ENCODE measurements around the gene EXOC3. TPM values are rescaled to one million over a fixed set of nuclear protein-coding genes. Genes with fewer than 3 reads are reported as not detected.

EXOC3 gene
- total RNA-seq, 1 experiment from 2014 or later = 16.7 TPM

DNA sequence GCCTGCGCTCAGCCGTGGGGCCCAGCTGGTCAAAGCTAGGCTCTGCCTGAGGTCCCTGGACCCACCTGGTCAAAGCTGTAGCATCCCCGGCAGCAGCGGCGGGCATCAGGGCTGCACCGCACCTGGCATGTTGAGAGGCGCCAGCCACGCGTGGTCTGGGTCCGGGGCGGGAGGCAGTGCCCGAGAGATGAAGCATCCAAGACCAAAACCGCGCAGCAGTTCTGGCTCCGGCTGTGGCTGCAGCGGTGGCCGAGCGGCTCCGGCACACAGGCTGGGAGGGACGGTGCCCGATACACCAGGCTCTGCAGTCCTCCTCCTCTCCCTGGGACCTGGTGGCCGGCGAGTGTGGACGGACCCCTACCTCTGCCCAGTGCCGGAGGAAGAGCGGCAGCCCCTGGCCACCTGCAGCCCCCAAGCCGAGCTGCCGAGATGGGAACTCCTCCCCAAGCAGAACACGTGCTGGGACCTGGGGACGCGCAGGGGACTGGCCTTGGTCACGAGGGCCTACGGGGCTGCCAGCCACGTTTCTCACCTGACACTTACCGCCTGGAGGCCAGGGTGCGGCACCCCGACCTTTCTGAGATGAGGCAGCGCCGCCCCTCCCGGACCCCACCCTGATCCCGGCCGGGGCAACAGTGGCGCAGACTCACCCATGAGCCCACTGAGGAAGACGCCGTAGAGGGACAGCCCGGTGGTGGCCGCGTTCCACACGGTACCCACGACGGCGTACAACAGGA lies 48.3 kb downstream of the EXOC3 start:
- no peak for DNase-seq (ENCODE audit: low spot score)

DNA sequence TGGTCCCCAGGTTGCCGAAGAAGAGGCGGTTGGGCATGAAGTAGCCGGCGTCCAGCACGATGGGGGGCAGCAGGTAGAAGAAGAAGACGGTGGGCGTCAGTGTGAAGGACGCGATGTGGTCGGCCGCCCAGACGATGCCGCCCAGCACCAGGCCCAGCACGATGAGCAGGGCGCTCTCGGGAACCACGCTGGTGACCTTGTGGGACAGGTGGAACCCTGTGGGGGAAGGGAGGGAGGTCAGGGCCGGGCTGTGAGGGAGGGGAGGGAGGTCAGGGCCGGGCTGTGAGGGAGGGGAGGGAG lies 48.8 kb downstream of the EXOC3 start:
- in situ Hi-C loops (cut with HindIII; ENCODE audit: low sequenced_read_pairs) = no loop called here
- DNase-seq (ENCODE audit: low spot score) = no peak

More for the DNA sequence above, 48.3 kb downstream of the EXOC3 start:
- in situ Hi-C loops (cut with HindIII; ENCODE audit: low sequenced_read_pairs) = no loop called here

DNA sequence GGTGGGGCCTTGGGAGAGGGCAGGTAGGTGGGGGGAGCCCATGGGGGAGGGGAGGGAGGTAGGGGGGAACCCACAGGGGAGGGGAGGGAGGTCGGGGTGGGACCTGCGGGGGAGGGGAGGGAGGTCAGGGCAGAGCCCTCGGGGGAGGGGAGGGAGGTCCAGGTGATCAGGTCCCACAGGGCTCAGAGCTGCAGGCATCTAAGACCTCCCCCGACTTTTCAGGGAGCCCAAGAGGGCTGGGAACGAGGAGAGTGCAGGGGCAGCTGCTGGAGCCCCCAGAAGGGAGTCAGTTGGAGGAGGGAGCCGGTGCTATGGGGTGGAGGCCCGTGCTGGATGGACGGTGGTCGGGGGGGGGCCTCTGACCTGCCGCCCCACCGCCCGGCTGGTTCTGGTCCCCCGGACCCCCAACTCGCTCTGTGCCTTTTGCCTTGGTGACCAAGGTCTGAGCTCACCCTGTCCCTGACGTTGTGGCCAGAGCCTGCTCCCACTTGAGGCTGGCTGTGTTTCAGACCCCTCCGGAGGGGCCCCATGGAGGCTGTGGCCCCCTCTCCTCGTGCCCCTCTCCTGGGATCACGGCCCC lies 49.4 kb downstream of the EXOC3 start:
- in situ Hi-C loops (cut with HindIII; ENCODE audit: low sequenced_read_pairs) = no loop called here
- no peak for DNase-seq (ENCODE audit: low spot score)

DNA sequence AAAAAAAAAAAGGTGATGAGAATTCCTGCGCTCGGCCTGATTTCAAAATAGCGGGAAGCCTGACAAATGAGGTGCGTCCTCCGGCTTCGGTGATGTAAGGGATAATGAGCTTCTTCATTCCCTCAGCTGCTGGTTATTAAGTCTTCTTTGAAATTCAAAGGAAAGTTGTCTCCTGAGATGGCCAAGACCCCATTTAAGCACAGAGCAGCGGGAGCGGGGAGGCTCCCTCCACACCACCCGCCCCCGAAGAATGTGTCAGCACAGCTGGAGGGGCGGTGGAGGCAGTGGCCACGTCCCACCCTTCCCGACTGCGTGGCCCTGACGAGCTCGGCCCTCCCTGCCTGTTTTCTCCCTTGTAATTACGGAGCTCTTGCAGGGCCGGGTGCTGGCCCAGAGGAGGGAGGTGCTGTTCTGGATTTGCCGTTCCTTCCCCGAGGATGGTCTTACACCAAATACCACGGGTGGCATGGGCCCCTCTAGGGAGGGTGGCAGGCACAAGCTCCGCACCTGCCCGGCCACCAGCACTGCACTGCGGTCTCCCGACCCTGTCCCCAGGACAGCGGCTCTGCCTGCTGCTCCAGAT lies 50.2 kb downstream of the EXOC3 start:
- no peak for DNase-seq (ENCODE audit: low spot score)
- in situ Hi-C loops (cut with HindIII; ENCODE audit: low sequenced_read_pairs) = no loop called here

DNA sequence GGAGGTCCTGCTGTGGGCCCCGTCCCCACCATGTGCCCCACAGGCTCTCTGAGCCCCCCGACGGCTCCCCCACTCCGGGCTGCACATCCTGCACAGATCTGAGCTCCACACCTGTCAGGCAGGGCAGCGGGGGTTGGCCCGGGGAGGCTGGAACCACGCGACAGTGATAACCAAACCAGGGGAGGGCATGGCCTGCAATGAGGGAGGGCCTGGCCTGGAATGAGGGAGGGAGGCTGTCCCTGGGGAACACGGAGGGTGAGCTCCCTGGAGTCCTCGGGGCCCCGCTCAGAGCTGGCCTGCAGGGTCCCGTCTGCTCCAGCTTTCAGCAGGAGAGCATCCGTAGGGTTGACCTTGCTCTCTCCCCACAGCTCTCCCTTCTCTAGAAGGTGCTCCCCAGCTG lies 50.8 kb downstream of the EXOC3 start:
- no peak for DNase-seq (ENCODE audit: low spot score)
- in situ Hi-C loops (cut with HindIII; ENCODE audit: low sequenced_read_pairs) = no loop called here

DNA sequence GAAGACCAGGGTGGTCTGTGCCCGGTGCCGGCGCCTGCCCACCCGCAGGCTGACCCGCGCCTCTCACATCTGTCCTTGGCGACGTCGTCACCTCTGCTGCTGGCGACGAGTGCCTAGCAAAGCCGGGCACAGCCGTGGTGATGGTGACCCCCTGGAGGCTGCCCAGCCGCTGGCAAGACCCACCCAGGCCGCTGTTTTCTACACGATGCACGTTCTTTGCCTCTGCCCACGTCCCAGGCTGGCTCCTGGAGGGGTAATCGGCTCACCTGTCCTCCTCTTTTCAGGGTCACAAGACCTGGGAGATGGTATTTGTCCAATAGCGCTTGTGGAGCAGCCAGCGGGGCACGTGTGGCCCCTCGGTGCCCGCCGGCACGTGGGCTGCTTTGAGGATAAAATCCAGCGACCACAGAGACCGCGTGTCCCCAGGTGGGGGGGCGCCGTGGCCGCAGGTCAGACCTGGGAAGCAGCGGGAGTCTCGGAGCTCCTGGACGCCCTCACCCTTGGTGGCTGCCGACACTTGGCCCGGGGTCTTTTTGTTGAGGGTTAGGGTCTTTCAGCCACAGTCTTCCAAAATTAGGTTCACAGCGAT lies 51.8 kb downstream of the EXOC3 start:
- no peak for DNase-seq (ENCODE audit: low spot score)
- in situ Hi-C loops (cut with HindIII; ENCODE audit: low sequenced_read_pairs) = no loop called here

DNA sequence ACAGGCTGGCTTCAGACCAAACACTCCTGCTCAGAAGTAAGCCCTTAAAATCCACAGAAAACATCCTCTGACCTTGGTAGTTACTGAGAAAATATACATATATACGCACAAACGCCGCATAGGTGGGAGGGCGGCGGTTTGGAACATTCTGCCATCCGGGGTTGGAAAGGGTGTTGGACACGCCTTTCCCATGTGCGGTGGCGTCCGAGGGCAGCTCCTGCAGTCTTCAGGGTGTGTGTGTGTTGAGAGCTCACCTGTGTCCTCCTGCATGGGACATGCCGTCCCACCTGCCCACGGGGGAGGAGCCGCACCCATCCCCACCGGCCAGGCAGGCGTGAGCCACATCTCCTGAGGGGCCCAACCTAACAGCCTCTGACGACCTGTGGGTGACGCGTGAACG lies 53.1 kb downstream of the EXOC3 start:
- in situ Hi-C loops (cut with HindIII; ENCODE audit: low sequenced_read_pairs) = no loop called here
- no peak for DNase-seq (ENCODE audit: low spot score)

DNA sequence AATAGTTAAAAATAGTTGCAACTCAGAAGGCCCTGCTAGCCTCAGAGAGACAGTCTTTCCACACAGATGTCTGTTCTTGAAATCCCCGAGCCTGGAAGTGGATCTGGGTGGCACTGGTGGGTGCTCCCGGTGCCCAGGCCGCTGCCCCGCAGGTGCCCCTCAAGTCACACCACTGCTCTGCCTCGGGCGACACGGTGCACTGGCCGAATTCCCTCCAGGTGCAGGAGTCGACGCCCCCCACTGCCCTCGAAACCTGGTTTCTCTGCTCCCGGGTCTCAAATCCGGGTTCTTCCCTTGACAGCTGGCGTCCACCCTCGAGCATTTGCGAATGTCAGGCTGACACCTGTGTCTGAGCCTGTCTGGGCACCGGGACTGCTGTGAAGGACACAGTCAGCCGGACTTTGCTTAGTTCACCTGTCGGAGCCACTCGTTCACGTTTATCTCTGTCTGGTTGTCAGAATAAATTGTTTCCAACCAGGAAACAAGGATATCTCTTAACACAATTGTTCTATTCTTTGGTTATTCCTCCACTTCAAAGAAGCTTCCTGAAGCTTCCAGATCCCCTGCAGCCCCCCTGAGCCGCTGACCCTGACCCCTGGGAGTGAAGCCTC lies 54.2 kb downstream of the EXOC3 start:
- in situ Hi-C loops (cut with HindIII; ENCODE audit: low sequenced_read_pairs) = no loop called here
- DNase-seq (ENCODE audit: low spot score) = no peak

DNA sequence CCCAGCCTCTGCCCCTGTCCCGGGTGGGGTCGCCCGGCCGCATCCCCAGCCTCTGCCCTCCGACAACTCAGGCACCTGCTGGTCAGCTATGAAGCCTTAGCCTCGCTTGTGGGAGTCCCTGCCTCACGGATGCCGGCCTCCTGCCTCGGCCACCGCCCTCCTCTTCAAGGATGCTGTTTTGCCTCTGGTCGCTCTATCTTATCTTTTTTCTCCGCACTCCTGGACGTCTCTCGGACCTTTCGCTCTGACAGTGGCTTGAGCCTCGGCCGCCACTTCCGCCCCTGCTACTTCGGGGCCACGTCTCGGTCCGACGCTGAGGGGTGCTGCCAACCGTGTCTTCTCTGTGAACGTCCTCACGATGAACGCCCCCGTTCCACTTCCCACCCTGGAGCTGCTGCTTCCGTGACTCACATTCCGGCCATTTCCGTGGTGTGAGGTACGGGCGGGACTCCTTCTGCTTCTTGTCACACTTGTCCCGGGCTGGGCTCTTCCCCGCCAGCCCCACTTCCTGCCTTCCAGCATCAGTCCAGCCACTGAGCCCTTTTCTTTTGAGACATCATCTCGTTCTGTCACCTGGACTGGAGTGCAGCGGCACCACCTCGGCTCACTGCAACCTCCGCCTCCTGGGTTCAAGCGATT lies 55.0 kb downstream of the EXOC3 start:
- in situ Hi-C loops (cut with HindIII; ENCODE audit: low sequenced_read_pairs) = no loop called here
- no peak for DNase-seq (ENCODE audit: low spot score)

DNA sequence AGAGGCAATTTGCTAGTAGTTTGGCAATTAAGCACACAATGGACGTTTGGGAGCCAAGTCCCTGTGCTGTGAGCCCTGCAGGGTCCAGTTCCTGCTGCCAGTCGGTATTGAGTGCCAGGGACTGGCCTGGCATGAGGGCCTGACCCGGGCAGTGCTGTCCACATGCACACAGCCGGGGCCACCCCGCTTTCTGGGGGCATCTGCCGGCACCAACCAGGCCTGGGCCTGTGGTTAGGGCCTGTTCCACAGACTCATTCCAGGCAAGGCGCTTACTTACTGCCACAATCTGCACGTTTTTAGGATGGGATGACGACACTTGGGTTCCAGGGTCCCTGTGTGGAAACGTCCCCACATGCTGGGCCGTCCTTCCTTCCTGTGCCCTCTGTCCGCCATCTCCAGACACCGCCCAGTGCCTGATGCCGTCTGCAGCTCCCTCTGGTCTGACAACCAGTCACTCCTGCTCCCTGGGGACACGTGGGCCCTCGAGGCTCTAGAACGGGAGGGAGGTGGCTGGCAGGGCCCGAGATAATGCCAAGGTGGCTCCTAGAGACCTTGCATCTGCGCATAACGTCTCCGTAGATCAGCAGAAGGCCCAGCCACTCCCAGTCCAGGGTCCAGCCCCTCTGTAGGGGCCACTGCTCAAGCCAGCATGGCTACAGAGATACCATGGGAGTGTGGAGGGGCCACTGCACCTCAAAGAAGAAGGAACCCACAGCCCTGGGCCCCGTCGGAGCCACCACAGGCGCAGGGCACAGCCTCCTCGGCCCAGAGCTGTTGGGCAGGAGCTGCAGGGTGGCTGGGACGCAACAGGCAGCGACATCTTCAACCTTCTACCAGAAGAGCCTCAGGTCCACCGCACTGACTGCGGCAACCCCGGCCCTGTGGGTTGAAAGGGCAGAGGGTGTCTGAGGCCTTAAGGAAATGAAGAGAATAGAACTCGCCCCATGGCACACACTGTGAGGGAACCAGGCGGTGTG lies 56.5 kb downstream of the EXOC3 start:
- in situ Hi-C loops (cut with HindIII; ENCODE audit: low sequenced_read_pairs) = no loop called here
- DNase-seq (ENCODE audit: low spot score) = no peak

DNA sequence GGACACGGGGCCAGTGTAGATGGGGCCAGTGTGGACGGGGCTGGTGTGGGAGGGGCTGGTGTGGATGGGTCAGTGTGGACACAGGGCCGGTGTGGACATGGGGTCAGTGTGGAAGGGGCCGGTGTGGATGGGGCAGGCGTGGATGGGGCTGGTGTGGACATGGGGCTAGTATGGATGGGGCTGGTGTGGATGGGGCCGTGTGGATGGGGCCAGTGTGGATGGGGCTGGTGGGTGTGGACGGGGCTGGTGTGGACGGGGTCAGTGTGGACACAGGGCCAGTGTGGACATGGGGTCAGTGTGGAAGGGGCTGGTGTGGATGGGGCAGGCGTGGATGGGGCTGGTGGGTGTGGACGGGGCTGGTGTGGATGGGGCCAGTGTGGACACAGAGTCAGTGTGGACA lies 57.5 kb downstream of the EXOC3 start:
- in situ Hi-C loops (cut with HindIII; ENCODE audit: low sequenced_read_pairs) = no loop called here
- no peak for DNase-seq (ENCODE audit: low spot score)

DNA sequence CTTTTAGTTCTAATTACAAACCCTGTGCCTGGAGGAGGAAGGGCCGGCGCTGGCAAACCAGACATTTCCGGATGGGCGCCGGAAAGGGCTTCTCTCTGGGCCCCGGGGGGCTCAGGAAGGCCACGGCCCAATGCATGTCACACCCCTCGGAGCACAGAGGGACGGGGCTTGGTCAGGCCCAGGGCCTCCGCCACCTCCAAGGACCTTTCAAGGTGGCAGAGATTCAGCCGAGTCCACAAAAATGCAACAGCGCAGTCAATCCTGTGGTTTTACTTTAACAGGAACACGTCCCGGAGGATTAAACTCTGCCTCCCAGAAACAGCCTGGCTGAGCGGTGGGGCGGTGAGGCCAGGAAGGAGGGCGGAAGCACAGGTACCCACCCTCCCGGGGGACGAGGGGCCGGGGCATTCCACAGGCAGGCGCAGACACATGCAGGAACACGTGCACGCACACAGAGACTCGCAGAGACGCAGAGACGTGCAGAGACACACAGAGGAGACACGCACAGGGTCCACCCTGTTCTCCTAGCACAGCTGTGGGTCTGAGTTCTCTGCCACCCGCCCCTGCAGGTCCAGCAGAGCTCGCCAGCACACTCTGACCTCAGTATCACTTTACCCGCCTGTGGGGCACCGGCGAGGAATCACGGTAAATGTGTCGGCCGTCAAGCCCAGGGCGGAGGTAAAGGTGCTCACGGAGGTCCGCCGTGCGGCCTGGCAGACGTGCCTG lies 58.3 kb downstream of the EXOC3 start:
- no peak for DNase-seq (ENCODE audit: low spot score)
- in situ Hi-C loops (cut with HindIII; ENCODE audit: low sequenced_read_pairs) = no loop called here

DNA sequence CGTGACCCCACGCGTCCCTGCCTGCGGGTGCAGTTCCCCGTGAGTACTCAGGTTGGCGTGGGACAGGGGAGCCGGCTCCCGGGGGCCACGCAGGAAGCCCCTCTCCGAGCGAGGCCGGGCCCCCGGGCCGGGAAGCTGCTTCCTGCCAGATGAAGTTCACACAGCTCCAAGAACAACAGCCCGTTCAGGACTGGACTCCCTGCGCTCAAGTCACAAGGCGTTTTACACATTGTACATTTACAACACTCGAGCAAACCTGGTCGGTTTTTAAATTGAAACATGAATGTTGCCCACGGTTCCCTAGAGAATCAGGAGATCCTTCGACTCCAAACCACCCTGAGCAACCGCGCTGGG lies 58.8 kb downstream of the EXOC3 start:
- in situ Hi-C loops (cut with HindIII; ENCODE audit: low sequenced_read_pairs) = no loop called here
- DNase-seq (ENCODE audit: low spot score) = no peak

DNA sequence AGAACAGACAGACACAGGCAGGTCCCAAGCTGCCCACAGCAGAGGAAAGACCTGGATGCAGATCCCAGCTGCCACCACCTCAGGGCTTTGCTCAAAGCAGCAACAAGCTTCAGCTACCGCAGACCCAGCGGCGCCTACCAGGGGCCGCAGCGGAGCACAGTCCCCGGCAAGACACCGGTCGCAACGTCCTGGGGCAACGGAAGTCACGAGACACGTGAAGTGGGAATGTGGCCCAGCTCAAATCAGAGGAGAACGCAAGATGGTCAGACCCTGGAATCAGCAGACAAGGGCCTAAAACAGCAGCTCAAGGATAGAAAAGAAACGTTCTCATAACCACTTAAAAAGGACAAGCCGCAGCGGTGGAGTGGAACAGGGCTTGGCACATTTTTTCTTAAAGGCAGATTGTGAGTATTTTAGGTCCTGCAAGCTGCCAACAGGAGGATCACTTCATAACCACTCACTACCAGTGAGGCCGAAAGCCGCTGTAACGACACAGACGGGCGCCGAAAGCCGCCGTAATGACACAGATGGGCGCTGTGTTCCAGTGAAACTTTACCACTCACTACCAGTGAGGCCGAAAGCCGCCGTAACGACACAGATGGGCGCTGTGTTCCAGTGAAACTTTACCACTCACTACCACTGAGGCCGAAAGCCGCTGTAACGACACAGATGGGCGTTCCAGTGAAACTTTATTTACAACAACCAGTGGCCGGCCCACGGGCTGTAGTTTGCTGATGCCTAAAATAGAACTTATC lies 59.5 kb downstream of the EXOC3 start:
- DNase-seq (ENCODE audit: low spot score) = no peak
- in situ Hi-C loops (cut with HindIII; ENCODE audit: low sequenced_read_pairs) = no loop called here

DNA sequence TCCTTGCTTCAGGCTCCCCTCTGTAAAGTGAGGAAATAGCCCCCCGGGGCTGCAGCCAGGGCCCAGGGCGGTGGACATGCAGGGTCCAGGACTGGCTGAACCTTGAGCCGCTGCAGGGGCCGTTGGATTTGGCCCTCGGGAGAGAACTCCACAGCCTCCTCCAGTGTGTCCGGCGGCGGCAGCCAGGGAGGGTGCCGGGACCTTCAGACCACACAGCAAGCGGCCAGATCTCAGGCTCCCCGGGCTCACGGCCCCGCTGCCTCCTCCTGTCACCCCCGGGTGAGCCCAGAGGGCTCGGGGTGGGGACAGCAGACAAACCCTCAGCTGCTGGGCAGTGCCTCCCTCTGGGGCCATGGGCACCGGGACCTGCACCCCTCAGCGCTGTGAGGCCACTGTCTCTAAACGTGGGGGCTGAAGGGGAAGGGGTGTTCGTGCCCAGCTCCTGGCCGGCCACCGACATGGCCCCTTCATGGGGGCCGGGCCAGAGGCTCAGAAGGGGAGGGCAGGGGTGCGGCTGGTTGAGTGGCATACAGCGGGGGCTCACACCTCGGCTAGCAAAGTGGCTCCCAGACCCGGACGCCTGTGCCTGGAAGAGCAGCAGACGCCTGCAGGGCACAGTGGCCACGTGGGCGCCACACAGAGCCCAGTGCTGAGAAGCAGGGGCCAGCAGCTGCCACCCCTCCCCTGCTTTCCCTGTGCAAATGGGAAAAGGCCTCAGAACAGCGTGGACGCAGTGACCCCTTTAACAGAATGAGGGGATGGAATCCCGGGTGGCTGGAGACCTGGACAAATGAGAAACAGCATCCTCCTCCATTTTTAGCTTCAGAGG lies 61.6 kb downstream of the EXOC3 start:
- in situ Hi-C loops (cut with HindIII; ENCODE audit: low sequenced_read_pairs) = no loop called here
- DNase-seq (ENCODE audit: low spot score) = no peak

DNA sequence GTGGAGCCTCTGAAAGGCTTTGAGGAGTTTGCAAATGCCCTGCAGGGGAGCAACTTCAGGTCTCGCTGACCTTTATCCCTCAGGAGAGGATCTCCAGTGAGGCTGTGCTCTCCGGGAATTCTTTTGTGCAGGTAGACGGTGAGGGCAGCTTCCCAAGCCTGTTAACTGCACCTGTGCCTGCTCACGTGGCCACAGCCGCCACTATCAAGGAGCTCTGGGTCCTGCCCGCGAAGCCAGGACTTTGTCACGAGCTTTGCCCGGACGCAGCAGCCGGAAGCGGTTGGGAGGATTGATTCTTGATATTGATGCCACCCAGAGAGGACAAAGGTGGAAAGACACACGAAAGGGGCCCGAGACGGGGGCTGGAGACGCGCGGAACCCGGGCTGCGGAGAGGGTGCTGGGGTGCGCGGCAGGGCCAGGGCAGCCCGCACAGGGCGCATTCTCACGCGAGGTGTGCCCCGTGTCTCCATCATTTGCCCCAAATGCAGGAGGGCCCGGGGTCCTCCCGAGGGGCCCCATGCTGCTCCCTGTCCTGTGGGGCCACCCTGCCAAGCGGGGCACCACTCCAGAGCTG lies 63.1 kb downstream of the EXOC3 start:
- no peak for DNase-seq (ENCODE audit: low spot score)
- in situ Hi-C loops (cut with HindIII; ENCODE audit: low sequenced_read_pairs) = no loop called here
